T-helper 2 cell treated with Interferon-gamma antibody and Interleukin-4, amounts not matched to agents 100 ng/mL and 5 ng/mL, for 36 hours (primary cell): ENCODE measurements around the gene CALR. TPM values are rescaled to one million over a fixed set of nuclear protein-coding genes. Genes with fewer than 3 reads are reported as not detected.
"Not testable (repeated sequence)": the region's sequence is repeated elsewhere in the genome, so short reads cannot be mapped to it uniquely, and the experiment has no call there.

Experiments used
- intact Hi-C: fragments of 100-400 bp; cut with micrococcal nuclease; formaldehyde crosslinking; loops from one replicate; pipeline ENCODE4 v1.15.1; 2023
- total RNA-seq: library from RNA; stranded (reverse); gene quantifications from 2 replicates; pipeline ENCODE4 v1.2.3, GENCODE V29; 2022

The CALR gene
- total RNA-seq, 1 donor from 2014 or later, result 1,104 TPM

DNA sequence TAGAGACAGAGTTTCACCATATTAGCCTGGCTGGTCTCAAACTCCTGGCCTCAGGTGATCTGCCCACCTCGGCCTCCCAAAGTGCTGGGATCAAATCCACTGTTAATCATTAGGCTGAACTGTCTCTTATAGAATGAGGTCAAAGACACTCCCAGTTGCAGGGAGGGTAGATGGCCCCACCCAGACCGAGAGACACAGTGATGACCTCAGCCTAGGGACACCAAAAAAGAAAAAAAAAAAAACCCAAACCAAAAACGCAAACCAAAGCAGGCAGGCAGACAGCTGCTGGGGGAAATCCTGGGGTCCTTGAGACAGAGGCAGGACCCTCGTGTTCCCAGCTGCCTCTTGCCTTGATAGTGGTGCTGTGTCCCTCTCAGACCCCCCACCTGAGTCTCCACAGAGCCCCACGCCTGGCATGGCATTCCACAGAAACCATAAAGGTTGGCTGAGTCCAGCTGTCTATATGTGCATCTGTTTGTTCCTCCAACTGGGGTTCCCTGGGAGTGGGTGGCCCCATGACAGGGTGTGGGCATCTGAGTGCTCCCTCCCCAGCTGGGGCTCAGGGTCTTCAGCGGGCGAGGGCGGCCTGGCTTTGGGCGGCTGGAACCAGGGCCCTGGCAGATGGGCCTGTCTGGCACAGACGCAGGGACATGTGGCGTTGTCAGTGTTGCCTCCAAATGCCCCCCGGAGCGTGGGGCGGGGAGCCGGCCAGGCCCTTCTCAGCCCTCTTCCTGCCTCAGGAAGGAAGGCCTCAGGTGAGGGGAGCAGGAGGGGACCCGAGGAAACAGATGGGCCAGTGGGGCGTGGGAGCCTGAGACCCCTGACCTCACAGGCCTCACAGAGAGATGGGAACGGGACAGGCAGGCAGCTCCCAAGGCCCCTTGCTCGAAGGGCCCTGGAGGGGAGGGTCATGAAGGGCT is 36.2 kb downstream of the CALR start:
- intact Hi-C loops, result no loop called here

DNA sequence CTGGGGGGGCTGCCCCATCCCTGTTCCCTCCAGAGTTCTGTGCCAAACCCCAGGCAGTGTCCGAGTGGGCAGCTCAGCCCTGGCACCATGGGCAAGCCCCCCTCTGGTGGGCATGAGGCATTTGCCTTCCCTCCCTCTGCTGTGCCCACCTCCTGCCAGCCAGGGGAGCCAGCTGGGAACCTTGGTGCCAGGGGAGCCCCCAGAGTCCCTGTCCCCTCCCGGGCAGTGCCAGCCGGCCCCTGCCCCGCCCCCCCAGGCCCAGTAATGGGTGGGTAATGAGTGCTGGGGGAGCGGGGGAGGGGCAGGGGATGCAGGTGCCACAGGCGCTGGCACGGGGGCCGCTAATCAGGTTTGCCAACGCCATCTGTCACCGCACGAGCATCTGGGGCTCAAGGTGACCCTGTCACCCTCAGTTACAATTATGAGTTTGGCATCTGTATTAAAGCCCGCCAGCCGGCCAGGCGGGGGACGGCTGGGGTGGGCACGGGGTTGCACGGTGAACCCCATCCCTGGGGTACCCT is 36.9 kb downstream of the CALR start:
- intact Hi-C loops, result no loop called here

DNA sequence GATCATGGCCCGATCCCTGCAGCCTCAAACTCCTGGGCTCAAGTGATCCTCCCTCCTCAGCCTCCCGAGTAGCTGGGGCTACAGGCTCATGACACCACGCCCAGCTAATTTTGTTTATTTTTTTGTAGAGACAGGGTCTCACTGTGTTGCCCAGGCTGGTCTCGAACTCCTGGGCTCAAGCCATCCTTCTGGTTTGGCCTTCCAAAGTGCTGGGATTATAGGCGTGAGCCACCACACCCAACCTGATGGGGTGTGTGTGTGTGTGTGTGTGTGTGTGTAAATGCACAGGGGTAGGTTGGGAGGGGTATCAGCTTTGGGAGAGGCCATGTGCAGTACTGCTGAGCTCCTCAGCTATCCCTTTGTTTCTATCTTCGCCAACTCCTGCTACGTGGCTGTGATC is 37.7 kb downstream of the CALR start:
- intact Hi-C loops, result not testable (repeated sequence)

- intact Hi-C loops, result loop anchor here (5.0 kb wide), 1 partner anchor 52 kb away; no protein-coding TSS in a partner anchor
These were observed 41.6 kb downstream of the CALR start for GRCh38 chr19:12979974-12980373.

DNA sequence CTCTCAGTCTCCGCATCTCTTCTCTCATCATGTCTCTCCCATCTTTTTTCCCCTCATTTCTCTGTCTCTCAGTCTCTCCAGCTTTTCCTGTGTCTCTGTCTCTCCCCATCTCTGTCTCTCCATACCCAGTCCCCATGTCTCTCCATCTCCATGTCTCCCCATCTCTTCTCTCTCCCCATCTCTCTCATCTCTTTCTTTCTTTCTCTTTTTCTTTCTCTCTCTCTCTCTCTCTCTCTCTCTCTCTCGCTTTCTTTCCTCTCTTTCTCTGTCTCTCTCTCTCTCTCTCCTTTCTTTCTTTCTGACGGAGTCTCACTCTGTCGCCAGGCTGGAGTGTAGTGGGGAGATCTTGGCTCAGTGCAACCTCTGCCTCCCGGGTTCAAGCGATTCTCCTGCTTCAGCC is 44.2 kb downstream of the CALR start:
- intact Hi-C loops, result loop anchor here (1.0 to 5.0 kb wide), 3 partner anchors 50 to 111 kb away; no protein-coding TSS in a partner anchor

DNA sequence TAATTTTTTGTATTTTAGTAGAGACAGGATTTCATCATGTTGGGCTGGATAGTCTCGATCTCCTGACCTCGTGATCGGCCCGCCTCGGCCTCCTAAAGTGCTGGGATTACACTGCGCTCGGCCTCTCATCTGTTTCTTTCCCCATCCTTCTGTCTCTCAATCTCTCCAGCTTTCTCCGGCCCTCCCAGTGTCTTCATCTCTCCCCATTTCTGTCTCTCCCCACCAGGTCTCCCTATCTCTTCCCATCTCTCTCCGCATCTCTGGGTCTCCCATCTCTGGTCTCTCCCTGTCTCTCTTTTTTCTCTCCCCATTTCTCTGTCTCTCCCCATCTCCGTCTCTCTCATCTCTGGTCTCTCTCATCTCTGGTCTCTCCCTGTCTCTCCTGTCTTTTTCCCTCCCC is 44.7 kb downstream of the CALR start:
- intact Hi-C loops, result loop anchor here (1.0 to 5.0 kb wide), 3 partner anchors 49 to 110 kb away; no protein-coding TSS in a partner anchor

DNA sequence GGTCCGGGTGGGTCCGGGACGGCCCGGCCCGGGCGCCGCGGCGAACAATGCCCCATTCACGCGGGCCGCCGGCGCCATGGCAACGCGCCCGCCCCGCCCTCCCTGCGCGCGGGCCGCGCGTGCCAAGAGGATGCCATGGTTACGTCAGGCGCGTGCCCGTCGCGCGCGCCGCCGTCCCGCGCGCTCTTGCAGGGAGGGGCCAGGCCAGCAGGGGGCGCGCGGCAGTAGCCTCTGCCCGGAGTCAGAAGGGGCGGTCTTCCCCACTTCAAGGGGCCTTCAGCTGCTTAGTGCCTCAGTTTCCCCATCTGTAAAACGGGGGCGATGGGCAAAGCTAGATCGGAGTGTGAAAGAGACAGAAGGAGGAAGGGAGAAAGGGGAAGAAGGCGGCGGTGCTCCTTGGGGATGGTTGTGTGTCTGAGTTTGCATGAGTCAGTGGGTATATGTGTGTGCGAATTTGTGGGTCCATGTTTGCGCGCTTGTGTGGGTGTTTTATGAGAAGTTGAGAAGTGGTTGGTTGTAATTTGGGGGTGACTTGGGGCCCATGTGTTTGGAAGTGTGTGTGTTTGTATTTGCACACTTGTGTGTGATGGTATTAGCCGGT is 45.2 kb downstream of the CALR start:
- intact Hi-C loops, result loop anchor here (1.0 to 5.0 kb wide), 3 partner anchors 49 to 110 kb away; no protein-coding TSS in a partner anchor

- intact Hi-C loops, result loop anchor here (5.0 kb wide), 1 partner anchor 48 kb away; no protein-coding TSS in a partner anchor
These were observed 45.8 kb downstream of the CALR start for GRCh38 chr19:12984143-12984627.

- intact Hi-C loops, result loop anchor here (5.0 kb wide), 1 partner anchor 48 kb away; no protein-coding TSS in a partner anchor
These were observed 46.3 kb downstream of the CALR start for GRCh38 chr19:12984683-12985048.

- intact Hi-C loops, result no loop called here
These were observed 46.8 kb downstream of the CALR start for GRCh38 chr19:12985049-12985776.

GRCh38 chr19:12986726-12987125 is 48.3 kb downstream of the CALR start:
- intact Hi-C loops, result no loop called here

GRCh38 chr19:12987190-12987589 is 48.8 kb downstream of the CALR start:
- intact Hi-C loops, result no loop called here

DNA sequence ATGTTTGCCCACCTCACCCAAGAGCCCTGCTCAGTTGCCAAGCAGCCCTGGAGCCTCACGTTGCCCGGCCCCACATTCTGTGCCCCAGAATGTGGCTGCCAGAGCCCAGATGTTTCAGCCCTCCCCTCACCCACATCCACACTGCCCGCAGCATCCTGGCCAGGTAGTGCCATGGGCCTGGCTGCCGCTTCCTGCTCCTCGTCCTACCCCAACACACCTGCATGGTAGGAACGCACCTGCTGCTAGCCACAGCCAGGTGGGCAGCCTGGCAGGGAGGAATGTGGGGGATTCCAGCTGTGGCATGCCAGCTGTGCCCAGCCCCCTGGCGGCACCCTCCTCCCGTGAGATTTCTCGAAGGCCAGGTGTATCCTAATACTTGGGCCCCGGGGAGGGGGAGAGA is 49.4 kb downstream of the CALR start:
- intact Hi-C loops, result no loop called here

- intact Hi-C loops, result no loop called here
These were observed 52.0 kb downstream of the CALR start for GRCh38 chr19:12990431-12990830.

GRCh38 chr19:12990853-12991252 is 52.4 kb downstream of the CALR start:
- intact Hi-C loops, result no loop called here

- intact Hi-C loops, result no loop called here
These were observed 52.9 kb downstream of the CALR start for GRCh38 chr19:12991296-12991695.

- intact Hi-C loops, result no loop called here
These were observed 54.3 kb downstream of the CALR start for GRCh38 chr19:12992729-12993128.

DNA sequence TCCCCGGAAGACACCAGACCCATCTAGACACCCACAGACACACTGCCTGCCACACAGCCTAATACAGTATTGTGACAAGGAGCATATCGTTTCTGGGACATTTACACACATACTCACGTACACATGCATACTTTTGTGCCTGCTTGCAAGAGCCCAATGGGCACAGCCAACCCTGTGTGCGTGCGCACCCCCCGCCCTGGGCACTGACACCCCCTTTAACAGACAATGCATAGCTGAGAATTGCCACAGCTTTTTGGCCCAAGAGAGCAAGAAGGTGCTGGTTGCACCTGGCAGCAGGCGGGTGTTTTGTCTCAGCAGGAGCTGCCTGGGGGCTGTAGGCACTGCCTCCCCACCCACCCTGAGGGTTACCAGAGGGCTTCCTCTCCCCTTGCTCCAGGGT is 55.2 kb downstream of the CALR start:
- intact Hi-C loops, result no loop called here
